Measurements from ENCODE around the gene IRS1. TPM values are rescaled to one million over a fixed set of nuclear protein-coding genes. Genes with fewer than 3 reads are reported as not detected.

The IRS1 gene
- total RNA-seq, 1 donor from 2014 or later: 10.6 TPM

- no peak for TF ChIP-seq CTCF (IDR thresholded peaks at IDR 0.05)
- no peaks in the 10 kb centered on the region for H3K4me1 ChIP-seq
- H3K27me3 ChIP-seq: no peaks in the 10 kb centered on the region
- no peak for DNase-seq
- H3K27ac ChIP-seq: no peak overlapping the region
- H3K9me3 ChIP-seq: no peaks in the 10 kb centered on the region
- H3K4me3 ChIP-seq: no peak overlapping the region
- no peak for ATAC-seq
- intact Hi-C loops (cut with DNase I): no loop called here
- no peaks in the 10 kb centered on the region for H3K36me3 ChIP-seq
These were observed 94.3 kb downstream of the IRS1 start for GRCh38 chr2:226705133-226705886.

GRCh38 chr2:226703514-226703913, 96.1 kb downstream of the IRS1 start:
- no peak overlapping the region for H3K27ac ChIP-seq
- no peak overlapping the region for H3K4me3 ChIP-seq
- H3K36me3 ChIP-seq: no peaks in the 10 kb centered on the region
- no peak for DNase-seq
- intact Hi-C loops (cut with DNase I): no loop called here
- no peak for TF ChIP-seq CTCF (IDR thresholded peaks at IDR 0.05)
- ATAC-seq: no peak
- no peaks in the 10 kb centered on the region for H3K9me3 ChIP-seq
- H3K27me3 ChIP-seq: no peaks in the 10 kb centered on the region
- no peaks in the 10 kb centered on the region for H3K4me1 ChIP-seq

GRCh38 chr2:226702376-226702775, 97.2 kb downstream of the IRS1 start:
- Histone ChIP-seq H3K27me3 (no peaks in the 10 kb centered on the region), H3K4me1 (no peaks in the 10 kb centered on the region), H3K27ac (no peak overlapping the region), H3K4me3 (no peak overlapping the region), H3K9me3 (no peaks in the 10 kb centered on the region), H3K36me3 (no peaks in the 10 kb centered on the region)
- ATAC-seq (no peak), DNase-seq (no peak)
- TF ChIP-seq CTCF (IDR thresholded peaks at IDR 0.05): no peak
- intact Hi-C loops (cut with DNase I): no loop called here

GRCh38 chr2:226701052-226701451, 98.6 kb downstream of the IRS1 start:
- ATAC-seq (no peak), DNase-seq (no peak)
- Histone ChIP-seq H3K27ac (no peak overlapping the region), H3K36me3 (no peaks in the 10 kb centered on the region), H3K9me3 (no peaks in the 10 kb centered on the region), H3K4me1 (no peaks in the 10 kb centered on the region), H3K27me3 (no peaks in the 10 kb centered on the region), H3K4me3 (no peak overlapping the region)
- intact Hi-C loops (cut with DNase I): no loop called here
- TF ChIP-seq CTCF (IDR thresholded peaks at IDR 0.05): no peak

GRCh38 chr2:226699321-226699720, 100.3 kb downstream of the IRS1 start:
- no peaks in the 10 kb centered on the region for H3K9me3 ChIP-seq
- ATAC-seq (peak; percentile 66), DNase-seq (no peak)
- H3K4me3 ChIP-seq: no peak overlapping the region
- H3K27ac ChIP-seq: no peak overlapping the region
- TF ChIP-seq CTCF (IDR thresholded peaks at IDR 0.05): peak; percentile 16
- H3K27me3 ChIP-seq: no peaks in the 10 kb centered on the region
- no peaks in the 10 kb centered on the region for H3K36me3 ChIP-seq
- peaks cover 2% of the 10 kb centered on the region for H3K4me1 ChIP-seq
- intact Hi-C loops (cut with DNase I): no loop called here

- Histone ChIP-seq H3K27me3 (no peaks in the 10 kb centered on the region), H3K27ac (no peak overlapping the region), H3K4me1 (peaks cover 7% of the 10 kb centered on the region), H3K36me3 (no peaks in the 10 kb centered on the region), H3K4me3 (no peak overlapping the region), H3K9me3 (no peaks in the 10 kb centered on the region)
- DNase-seq (no peak), ATAC-seq (no peak)
- intact Hi-C loops (cut with DNase I): no loop called here
- no peak for TF ChIP-seq CTCF (IDR thresholded peaks at IDR 0.05)
These were observed 100.9 kb downstream of the IRS1 start for GRCh38 chr2:226698671-226699070.
